ENCODE data around the gene USF1. TPM values are rescaled to one million over a fixed set of nuclear protein-coding genes. Genes with fewer than 3 reads are reported as not detected.
"Not testable (repeated sequence)": the region's sequence is repeated elsewhere in the genome, so short reads cannot be mapped to it uniquely, and the experiment has no call there.

USF1 gene
- total RNA-seq, 1 experiment from 2014 or later, result 59.2 TPM

DNA sequence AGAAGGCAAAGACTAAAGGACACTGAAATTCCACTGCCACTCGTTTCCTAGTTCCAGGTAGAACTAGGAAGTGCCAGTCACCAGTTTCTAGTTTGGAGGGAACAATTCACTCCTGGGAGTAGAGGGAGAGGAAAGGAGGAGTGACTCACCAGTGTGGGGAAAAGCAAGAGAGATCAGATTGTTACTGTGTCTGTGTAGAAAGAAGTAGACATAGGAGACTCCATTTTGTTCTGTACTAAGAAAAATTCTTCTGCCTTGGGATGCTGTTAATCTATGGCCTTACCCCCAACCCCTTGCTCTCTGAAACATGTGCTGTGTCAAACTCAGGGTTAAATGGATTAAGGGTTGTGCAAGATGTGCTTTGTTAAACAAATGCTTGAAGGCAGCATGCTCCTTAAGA lies 29.1 kb downstream of the USF1 start:
- H3K27ac ChIP-seq (ENCODE audit: insufficient read length, low read depth, low read length); H4K8ac ChIP-seq (replicated peaks; ENCODE audit: insufficient read length, low read depth, low read length); H3K9ac ChIP-seq (ENCODE audit: extremely low read depth, insufficient read length, low read length); H2BK120ac ChIP-seq (ENCODE audit: low read depth, low read length, poor library complexity, severe bottlenecking); H3K79me1 ChIP-seq (ENCODE audit: insufficient read depth, low read depth, low read length, poor library complexity, severe bottlenecking); H4K91ac ChIP-seq (ENCODE audit: insufficient read length, low read depth, low read length); H3K56ac ChIP-seq (ENCODE audit: insufficient read length, low read depth, low read length); H2AK5ac ChIP-seq (ENCODE audit: insufficient read length, low read length); H3K4me2 ChIP-seq (ENCODE audit: insufficient read depth, insufficient read length, low read length); H3K23ac ChIP-seq (ENCODE audit: insufficient read length, low read depth, low read length); H3K18ac ChIP-seq (ENCODE audit: insufficient read length, low read depth, low read length); H2BK15ac ChIP-seq (ENCODE audit: low read depth, low read length); H4K5ac ChIP-seq (ENCODE audit: insufficient read length, low read depth, low read length); H3T11ph ChIP-seq (ENCODE audit: low read length); H3K9me3 ChIP-seq (ENCODE audit: control insufficient read depth, low read depth, low read length); H3K9me3 Mint-ChIP-seq; H4K20me1 ChIP-seq (ENCODE audit: control insufficient read depth, insufficient read depth, insufficient read length); H3K27me3 Mint-ChIP-seq (ENCODE audit: low read depth); H2BK5ac ChIP-seq (ENCODE audit: insufficient read length, low read length); H2BK12ac ChIP-seq (ENCODE audit: insufficient read length, low read depth, low read length); DNase-seq; H2AFZ ChIP-seq (ENCODE audit: low read length); H2BK20ac ChIP-seq (ENCODE audit: low read depth, low read length, poor library complexity, severe bottlenecking); H3K14ac ChIP-seq (ENCODE audit: insufficient read depth, low read length); H3K27me3 ChIP-seq (ENCODE audit: insufficient read depth, low read length); H3K4ac ChIP-seq (ENCODE audit: low read depth, low read length); H3K23me2 ChIP-seq (ENCODE audit: insufficient read length, low read depth, low read length, poor library complexity, severe bottlenecking): not testable (repeated sequence)
- peaks cover 7 to 29% (median 27%) of the 10 kb centered on the region in 3 experiments; a peak in 6 of 7 replicates for H3K36me3 Mint-ChIP-seq (ENCODE audit: insufficient read depth in 1 of 3, low read depth in 3 of 3)
- H3K79me2 ChIP-seq (ENCODE audit: insufficient read depth, low read length), result peaks cover 50% of the 10 kb centered on the region
- WGBS (ENCODE audit: extremely low coverage, insufficient read length, low lambda C conversion rate), result no CpG with 5 or more reads among the region's 1 CpG
- H3K27ac Mint-ChIP-seq, result peak overlapping the region; percentile 85 to 97 (median 97); a peak in 5 of 7 replicates
- peaks cover 23% of the 10 kb centered on the region for H3K4me1 ChIP-seq (ENCODE audit: insufficient read depth, low read length)
- peaks cover 53 to 64% of the 10 kb centered on the region in 2 experiments for H3K4me1 Mint-ChIP-seq
- H3K4me3 Mint-ChIP-seq, result peak overlapping the region in 1 of 2 experiments; percentile 56; a peak in 1 of 5 replicates
